Erythroblast (primary cell): Measurements from ENCODE around the gene TMEM200A.
"Not testable (repeated sequence)": the region's sequence is repeated elsewhere in the genome, so short reads cannot be mapped to it uniquely, and the experiment has no call there.

Experiments used
- DNase-seq, 2 experiments: peaks; one replicate each; lab custom pipeline; 2025; lab: John Stamatoyannopoulos, UW
- GATA1 ChIP-seq: IDR thresholded peaks from 2 replicates; pipeline ENCODE4 v1.6.1; 2011; ENCODE audit warnings: low read depth, mild to moderate bottlenecking, control low read depth, low read length, moderate library complexity
- POLR2A ChIP-seq: IDR thresholded peaks from 2 replicates; pipeline ENCODE4 v1.6.1; 2011; ENCODE audit warnings: mild to moderate bottlenecking, low read length

The TMEM200A gene

GRCh38 chr6:130365166-130366106 is at the start of gene TMEM200A:
TMEM200A (plus strand) TSS chr6:130366017; CDS start chr6:130440423, 74,406 bp downstream.
- TF ChIP-seq POLR2A = no peak
- TF ChIP-seq GATA1 = no peak
- peak; percentile 14 to 19 for DNase-seq

- TF ChIP-seq POLR2A (no peak), GATA1 (no peak)
- DNase-seq = no peak
These were observed 44.9 kb upstream of the TMEM200A start for GRCh38 chr6:130320908-130321307.

GRCh38 chr6:130322673-130323268 is 43.0 kb upstream of the TMEM200A start:
- peak; percentile 63 to 77 for DNase-seq
- no peak for TF ChIP-seq POLR2A
- TF ChIP-seq GATA1 = no peak

GRCh38 chr6:130324657-130325056 is 41.2 kb upstream of the TMEM200A start:
- no peak for TF ChIP-seq GATA1
- no peak for TF ChIP-seq POLR2A
- DNase-seq = no peak

GRCh38 chr6:130326496-130326895 is 39.3 kb upstream of the TMEM200A start:
- no peak for DNase-seq
- no peak for TF ChIP-seq POLR2A

GRCh38 chr6:130337534-130337933 is 28.3 kb upstream of the TMEM200A start:
- TF ChIP-seq GATA1 (no peak), POLR2A (no peak)

GRCh38 chr6:130346324-130346723 is 19.5 kb upstream of the TMEM200A start:
- not testable (repeated sequence) for DNase-seq

More at GRCh38 chr6:130337534-130337933, 28.3 kb upstream of the TMEM200A start:
- no peak for DNase-seq

GRCh38 chr6:130354322-130354721 is 11.5 kb upstream of the TMEM200A start:
- DNase-seq = no peak
- no peak for TF ChIP-seq GATA1
- TF ChIP-seq POLR2A = no peak

- no peak for DNase-seq
- TF ChIP-seq POLR2A (no peak), GATA1 (no peak)
These were observed 10.2 kb upstream of the TMEM200A start for GRCh38 chr6:130355572-130355971.

- no peak for DNase-seq
- no peak for TF ChIP-seq POLR2A
- no peak for TF ChIP-seq GATA1
These were observed 8.4 kb upstream of the TMEM200A start for GRCh38 chr6:130357436-130357835.

GRCh38 chr6:130359736-130360135 is 6.1 kb upstream of the TMEM200A start:
- TF ChIP-seq GATA1 (no peak), POLR2A (no peak)
- DNase-seq = no peak

GRCh38 chr6:130362128-130362527 is 3.7 kb upstream of the TMEM200A start:
- no peak for TF ChIP-seq POLR2A
- no peak for TF ChIP-seq GATA1
- peak in 1 of 2 experiments; percentile 3 for DNase-seq

- DNase-seq = no peak
- TF ChIP-seq GATA1 (no peak), POLR2A (no peak)
These were observed 1.5 kb upstream of the TMEM200A start for GRCh38 chr6:130364224-130364780.
